Hematopoietic multipotent progenitor cell treated with erythropoietin and hydrocortisone succinate and interleukin-3 and kit ligand, for 8 days (in vitro differentiated cells): ENCODE data around the gene MRPL19.

ENCODE experiments used
- DNase-seq: peaks from one replicate; pipeline ENCODE4 v3.0.0-alpha.2; 2015

MRPL19 gene

DNA sequence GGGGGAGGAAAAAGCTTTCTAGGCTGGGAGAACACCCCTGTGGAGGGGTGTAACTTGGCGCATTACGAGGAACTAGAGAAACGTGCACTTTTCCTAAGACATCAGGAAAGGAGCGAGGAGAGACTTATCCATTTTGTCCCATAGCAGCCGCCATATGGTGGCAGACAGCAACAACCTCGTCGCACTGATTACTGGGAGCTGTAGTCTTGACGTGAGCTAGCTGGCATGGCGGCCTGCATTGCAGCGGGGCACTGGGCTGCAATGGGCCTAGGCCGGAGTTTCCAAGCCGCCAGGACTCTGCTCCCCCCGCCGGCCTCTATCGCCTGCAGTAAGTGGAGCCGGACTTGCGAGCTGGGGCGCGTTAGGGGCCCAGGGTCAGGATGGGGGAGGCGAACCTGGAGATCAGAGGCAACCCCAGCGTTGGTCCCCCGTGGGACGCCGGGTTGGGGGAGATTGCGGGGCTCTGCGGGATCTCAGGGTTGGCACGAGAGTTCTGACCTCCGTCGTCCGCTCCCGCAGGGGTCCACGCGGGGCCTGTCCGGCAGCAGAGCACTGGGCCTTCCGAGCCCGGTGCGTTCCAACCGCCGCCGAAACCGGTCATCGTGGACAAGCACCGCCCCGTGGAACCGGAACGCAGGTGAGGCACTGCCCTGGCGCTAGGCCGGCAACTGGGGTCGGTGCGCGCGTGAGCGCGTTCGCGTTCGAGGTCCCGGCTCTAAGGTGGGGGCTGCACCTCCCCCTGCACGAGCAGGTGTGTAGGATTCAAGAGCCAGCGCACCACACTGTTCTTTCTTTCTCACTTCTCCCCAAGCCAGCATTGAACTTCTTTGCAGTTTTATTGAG is at the start of gene MRPL19:
MRPL19 (plus strand) TSS at position 201 of the 843 bp plus-strand sequence; CDS start at position 226, 25 bp downstream.
- peak; percentile 95 for DNase-seq

DNA sequence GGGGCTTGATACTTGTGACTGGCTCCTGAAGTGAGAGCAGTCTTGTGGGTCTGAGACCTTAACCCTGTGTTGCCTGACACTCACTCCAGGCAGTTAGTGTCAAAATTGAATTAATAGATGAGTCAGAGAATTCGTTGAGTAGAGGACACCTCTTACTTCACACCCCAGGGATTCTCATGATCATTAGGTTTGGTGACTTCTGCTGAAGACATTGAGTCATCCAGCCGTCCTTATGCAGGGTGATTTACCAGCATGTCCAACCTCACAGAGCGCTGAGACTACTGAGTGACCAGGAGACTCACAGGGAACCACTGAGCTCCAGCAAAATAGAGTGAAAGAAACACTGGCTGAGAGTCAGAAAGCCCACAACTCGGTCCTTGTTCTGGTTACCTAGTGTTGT is 49.8 kb upstream of the MRPL19 start:
- DNase-seq, result no peak

DNA sequence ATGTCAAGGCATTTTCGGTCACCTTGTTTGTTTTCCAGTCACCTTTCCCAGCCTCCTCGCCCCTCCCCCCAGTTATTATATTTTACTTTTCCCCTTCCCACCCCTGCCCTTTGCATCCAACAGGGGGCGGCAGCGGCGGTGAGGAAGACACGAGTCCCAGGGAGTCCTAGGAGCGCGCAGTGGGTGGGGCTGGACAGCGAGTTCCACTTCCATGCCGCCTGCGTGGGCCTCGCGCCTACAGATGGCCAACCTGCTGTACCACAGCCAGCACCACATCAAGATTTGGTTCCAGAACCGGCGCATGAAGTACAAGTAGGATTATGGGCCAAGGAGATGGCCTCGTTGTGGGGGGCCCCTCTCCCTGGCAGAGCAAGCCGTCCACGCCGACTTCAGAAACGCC is 48.6 kb upstream of the MRPL19 start:
- no peak for DNase-seq

DNA sequence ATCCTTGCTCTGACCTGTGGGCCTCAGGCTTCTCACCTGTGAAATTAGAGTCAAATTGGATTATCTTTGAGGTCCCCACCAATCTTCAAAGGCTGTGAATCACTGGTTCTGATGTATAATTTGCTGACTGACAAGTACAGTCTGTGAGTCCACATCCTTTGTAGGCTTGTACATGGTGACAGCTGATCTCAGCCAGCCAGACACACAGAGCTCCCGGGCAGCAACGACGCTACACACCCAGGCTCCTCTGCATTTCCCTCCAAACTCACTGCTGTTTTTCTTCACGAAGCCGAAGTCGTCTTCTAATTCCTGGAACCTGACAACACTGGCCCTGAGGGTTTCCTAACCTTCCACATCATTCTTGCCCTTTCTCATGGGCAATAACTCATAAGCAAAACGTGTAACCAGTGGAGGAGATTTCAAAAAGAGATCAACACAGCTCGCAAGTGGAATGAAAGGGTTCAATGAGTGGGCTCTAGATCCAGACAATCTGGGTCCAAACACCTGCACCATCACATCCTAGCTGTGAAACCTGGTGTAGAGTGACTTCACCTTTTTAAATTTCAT is 47.9 kb upstream of the MRPL19 start:
- DNase-seq, result no peak

DNA sequence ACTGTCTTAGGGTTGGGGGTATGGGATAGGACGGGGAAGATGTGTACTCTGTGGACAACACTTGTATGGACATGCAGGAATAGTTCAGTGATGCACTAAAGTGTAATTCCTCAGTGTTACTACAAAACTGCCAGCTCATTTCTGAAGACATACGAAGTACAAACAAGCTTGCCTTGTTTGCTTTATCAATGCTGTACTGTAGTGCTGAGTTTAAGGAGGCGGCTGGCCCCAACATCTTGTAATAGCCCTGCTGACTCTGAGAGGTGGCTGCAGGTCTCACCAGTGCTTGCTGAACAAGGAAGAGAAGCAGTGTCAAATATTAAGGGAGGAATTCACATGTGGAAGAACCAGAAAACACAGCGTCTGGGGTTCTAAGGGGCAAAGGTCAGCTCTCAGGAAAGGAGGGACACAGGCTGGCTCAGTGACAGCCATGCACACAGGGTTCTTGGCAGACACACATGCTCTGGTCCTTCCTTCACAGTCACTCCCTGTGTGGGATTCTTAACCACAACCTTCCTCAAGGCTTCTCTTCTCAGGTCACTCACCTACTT is 46.0 kb upstream of the MRPL19 start:
- DNase-seq, result no peak

DNA sequence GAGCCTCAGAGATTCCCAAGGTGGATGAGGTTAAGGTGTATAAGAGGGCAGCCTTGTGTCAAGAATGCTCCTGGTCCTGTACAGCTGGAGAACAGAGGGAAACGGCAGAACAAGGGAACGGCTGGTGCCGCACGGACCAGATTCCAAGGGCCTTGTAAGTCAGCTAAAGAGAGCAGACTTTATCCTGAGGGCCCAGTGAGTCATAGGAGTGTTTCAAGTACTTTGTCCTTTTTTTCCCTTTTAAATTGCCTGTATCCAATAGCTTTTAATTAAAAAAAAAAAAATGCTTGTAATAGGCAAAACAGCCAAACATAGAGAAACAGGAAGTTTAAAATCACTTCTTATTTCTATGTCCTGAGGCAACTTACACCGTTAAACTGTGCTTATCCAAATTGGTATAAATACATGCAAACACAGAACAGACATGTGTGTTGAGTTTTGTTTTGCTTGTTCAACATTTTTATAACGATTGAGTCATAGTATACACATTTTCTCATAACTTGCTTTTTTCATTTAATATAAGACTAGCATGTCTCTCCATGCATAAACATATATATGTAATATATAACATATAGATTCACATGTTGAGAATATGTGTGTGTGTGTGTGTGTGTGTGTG is 43.8 kb upstream of the MRPL19 start:
- no peak for DNase-seq

DNA sequence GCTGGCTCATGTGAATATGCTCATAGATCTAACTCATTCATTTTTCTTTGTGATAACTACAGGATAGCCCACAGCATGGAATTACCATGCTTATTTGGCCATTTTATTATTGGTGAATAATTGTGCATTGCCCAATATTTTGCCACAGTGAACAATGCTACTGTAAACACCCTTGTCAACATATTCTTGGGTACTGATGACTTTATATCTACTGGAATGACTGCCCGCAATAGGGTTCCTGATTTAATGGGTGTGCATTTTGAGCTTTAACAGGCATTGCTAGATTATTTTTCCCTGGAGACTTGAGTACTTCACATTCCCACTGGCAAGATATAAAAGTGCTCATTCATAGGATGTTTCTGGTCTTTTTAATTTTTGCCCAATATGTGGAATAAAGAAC is 43.1 kb upstream of the MRPL19 start:
- no peak for DNase-seq

DNA sequence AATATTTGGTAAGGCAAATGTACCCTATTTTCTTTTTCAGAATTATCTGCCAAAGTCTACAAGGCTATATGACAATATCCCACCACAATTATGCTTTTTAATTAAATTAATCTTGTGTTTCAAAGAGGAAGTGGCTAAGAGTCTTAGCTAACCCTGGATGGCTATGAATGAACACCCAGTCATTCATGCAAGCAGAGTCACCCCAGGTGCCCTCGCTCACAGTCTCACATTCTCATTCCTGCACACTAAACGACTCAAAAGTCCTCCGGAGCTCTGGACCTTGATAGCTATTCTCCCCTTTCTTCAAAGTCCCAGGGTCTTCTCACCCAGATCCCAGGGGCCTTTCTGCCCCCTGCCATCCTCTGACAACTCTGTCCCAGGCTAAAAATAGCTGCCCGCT is 42.1 kb upstream of the MRPL19 start:
- DNase-seq, result no peak

DNA sequence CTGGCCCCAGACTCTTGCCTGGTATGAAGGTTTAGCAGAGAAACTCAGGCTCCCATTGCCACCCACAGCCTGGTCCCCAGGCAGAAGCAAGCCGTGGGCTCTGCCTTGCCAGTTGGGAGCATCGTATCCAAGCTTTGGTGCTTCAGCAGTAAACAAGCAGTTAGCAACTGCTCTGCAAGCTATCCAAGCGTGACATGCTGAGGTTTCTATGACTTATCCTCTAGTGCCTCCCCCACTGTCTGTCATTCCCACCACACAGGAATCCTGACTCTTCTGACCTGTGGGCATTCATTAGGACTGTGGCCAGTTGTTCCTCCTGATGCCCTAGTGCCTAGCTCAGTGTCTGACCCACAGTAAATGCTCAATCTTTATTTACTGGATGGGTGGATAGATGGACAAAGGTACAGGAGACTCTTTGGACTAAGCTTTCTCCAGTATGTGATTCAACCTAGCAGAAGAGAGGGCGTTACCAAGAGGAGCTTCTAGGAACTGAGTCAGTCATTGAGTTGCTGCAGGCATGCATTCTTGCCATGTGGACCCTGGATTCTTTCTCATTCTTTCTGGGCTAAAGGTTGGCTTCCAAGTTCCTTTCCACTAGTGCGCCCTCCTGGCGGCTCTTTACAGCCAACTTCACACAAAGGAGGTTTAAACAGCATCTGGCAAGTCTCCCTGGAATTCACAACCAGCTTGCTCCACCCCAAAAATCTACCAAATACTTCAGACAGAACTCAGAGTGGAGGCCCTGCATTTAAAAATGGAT is 40.6 kb upstream of the MRPL19 start:
- DNase-seq, result no peak

DNA sequence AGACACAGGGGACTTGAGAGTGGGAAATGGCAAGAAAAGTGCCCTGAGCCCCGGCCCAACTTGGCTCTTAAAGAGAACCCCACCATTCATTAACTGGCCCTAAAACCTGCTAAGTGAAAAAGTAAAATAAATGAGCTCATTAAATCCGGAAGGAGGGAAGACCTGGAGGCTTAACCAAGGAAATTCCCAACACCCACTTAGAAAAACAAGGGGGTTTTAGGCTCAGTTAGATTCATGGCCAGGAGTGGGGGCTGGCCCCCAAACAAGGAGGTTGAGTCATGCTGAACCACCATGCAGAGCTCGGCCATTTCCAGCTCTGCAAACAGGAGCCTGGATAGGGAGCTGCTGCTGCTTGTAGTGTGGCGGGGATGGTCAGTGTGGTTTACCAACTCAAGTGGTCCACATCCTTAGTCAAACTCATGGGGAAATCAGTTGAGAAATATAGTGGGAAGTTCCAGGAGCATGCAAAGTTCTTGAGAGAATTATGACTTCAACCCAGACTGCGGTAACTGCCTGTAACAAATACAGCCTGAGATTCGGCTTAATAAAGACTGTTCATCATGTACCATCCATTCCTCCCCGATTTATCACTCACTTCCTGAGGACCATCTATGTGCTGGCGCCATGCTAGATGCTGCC is 39.7 kb upstream of the MRPL19 start:
- DNase-seq, result no peak

DNA sequence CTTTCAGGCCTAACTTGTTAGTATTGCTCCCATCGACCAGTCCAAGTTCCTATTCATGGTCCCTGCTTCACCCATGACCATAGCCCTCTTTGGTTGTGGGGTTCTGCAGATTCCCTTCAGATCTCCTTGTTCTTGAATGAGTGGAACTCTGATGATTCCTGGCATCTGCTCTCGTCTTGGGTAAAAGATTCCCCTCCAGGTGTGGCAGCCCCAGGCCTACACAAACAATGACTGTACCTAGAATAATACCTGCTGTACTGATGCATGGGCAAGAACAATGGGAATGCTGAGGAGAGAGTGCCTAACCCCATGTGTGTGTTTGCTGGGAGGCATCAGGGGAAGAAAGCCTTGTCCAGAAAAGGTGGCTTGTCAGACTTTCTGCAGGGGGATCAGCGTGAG is 39.2 kb upstream of the MRPL19 start:
- no peak for DNase-seq

DNA sequence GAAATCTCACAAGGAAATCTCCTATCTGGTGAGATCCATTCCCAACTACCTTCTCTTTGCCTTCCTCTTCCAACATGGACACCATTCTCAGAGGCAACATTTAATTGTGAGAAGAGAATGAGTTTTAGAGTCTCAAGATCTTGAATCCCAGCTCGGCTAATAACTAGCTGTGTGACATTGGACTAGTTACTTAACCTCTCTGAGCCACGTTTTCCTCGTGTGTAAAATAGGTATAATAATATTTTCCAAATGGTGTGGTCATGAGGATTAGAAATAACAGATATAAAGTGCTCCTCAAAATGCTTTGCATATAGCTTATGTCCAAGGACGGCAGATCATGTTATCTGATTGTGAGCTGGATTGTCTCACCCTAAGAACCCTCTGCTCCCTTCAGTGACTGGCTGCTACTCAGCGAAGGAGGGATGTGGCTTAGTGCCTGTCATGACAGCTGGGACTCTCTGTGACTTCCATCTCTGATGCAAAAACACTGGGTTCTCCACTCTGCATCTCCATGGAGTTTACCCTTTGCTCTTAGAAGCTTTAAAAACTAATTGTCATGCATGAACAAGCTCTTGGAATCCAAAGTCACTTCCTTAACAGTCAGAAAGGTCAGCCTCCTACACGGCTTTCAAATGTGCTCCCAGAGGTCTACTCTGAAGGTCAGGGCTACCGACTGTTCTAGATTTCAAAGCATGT is 38.4 kb upstream of the MRPL19 start:
- DNase-seq, result no peak

DNA sequence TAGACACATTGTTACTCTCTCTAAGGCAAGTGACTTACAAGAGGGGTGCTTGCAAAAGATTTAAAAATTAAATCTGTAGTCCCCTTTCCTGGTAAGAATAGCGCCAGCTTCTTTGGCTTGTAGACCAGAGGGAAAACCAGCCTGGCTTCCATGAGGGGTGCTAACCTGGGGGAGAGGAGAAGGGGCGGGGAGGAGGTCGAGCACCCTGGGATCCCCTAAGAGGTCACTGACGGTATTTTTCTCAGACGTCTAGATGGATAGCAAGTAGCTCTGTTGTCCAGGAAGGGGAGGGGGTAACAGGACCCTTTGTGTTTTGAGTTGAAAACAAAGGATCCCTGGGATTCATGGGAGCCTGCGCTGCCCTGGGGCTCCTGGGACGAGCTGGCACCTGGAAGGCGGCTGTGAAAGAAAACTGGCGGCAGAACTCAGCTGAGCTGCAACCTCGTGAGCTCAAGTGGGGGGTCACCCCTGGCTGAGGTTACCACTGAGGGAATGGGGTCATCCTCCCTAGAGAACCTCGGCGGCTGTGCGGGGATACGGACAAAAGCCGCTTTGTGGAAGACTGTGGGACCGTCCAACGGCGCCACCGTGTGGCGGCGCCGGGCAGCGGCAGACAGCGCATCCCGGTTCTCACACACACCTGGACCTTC is 37.8 kb upstream of the MRPL19 start:
- DNase-seq, result peak; percentile 12

DNA sequence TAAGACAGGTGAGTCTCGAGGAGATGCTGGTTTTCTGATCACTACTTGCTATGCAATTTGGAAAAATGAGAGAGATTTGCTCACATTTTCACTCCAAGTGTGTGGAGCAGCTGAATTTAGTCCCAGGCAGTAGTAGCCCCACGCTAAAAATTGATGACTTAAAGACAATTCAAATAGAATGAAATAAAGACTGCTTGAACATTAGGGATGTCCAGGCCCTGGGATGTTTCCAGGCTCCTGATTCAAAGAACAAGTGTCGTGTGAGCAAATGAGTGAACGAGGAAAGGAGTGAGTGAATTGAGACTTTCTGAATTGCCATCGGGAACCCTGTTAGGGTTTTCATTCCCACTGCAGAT is 37.3 kb upstream of the MRPL19 start:
- no peak for DNase-seq

DNA sequence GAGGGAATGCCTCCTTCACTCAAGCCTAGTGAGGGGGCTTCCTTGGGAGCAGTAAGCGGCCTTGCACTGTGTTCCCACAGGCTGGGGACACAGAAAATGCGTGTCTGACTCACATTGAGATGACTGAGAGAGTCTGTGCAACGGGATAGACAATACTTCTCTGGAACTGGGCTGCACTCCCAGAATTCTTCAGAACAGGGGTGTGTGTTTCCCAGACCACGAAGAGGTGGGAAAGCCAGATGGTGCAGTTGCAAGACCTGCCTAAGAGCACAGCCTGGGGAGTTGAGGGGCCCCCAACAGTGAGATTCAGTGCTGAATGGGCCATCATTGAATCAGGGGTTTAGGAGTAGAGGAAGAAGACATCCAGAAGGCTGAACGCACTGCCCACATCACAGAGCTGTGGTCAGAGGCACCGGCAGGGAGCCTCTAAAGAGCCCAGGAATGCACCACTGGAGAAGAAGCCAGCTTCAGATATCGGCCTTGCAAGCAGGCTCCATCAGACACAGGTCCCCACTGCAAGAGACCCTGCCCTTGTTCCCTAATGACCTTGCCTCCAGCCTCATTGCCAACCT is 36.6 kb upstream of the MRPL19 start:
- DNase-seq, result no peak

DNA sequence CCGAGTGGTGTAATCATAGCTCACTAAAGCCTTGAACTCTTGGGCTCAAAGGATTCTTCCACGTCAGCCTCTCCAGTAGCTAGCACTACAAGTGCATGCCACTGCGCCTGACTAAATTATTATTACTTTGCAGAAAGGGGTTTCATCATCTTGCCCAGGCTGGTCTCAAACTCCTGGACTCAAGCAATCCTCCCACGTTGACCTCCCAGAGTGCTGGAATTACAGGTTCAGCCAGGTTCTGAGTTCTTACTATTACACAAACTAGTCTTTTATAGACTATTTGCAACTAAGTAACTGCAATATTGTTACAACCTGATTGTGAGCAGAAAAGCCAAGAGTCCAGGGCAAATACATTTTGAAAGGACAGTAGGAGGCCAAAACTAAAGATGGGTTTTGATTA is 35.9 kb upstream of the MRPL19 start:
- DNase-seq, result no peak

DNA sequence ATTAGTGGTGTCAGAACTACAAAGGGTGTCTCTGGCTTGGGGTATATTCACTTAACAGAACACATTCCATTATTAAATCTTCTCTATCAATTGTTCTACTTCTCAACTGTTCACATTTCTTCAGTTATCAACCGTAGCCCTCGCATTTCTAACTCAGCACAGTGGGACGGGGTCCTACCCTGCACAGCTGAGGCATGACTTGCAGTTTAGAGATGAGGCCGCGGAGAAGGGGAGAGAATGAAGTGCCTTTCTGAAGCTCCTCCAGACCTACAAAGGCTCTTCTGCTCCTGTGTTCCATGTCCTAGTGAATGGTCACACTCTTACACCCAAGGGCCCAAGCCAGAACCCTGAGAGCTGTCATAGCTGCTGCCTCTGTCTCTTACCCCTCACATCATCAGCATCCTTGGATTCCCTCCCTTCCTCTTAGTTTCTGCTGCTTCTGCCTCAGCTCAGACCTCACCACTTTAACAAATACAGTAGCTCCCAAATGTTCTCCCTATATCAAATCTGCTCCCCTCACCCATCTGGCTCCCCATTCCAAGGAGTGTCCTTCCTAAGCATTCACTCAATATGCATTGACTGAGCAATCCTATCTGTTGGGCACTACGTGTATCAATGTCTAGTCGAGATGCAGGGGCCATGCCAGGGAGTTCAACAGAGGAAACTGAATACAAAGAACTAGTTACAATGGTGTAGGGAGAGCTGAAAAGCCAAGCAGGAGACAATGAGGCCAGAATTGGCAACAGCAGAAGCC is 34.3 kb upstream of the MRPL19 start:
- no peak for DNase-seq

DNA sequence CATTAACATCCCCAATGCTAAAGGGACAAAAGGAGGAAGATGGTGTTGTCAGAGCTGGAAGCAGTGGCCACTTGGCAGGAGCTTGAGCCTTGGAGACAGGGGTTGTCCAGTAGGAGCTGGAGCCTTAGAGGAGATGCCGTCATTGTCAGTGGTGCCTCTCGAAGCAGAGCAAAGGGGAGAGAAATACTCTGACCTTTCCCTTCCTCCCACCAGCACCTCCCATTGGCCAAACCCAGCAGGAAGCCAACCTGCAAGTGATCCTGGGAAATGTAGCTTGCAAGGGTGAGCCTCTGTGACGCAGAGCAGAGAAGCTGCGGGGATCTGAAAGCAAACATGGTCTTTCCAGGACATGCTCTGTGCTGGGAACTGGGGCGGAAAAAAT is 33.7 kb upstream of the MRPL19 start:
- DNase-seq, result no peak

DNA sequence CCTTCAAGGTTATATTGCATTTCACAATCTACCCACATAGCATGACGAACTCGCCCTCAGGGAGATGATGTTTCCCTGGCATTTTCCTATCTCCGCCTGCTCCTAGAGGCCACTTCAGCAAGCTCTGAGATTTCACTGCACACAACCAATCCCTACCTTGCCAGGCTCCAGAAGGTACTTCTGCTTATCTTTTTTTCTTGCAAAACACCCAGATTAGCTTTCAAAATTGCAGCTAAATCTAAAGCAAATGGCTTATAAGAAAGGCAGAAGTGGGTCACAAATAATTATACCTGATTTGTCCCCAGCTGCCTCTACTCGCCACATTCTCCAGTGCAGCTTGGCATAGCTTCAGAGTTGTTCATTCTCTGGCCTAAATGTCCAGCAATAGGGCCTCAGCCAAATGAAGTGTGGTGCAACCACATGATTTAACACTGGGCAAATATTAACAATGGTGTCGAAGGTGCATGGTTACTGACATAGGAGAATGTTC is 32.4 kb upstream of the MRPL19 start:
- no peak for DNase-seq

DNA sequence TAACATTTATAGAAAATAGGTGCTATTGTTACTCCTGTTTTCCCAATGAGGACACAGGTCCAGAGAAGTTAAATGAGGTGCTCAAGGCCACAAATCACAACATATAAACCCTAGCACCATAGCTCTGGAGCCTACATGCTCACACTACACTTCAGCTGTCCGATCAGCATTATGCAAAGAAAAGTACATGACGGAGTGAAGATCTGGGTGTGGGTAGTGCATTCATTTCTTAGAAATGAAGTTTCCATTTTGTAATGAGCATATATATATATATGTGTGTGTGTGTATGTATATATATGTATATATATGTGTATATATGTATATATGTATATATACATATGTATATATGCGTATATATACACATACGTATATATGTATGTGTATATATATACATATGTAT is 30.2 kb upstream of the MRPL19 start:
- no peak for DNase-seq
